ENCODE results near the gene NCAM1.

Gene NCAM1

DNA sequence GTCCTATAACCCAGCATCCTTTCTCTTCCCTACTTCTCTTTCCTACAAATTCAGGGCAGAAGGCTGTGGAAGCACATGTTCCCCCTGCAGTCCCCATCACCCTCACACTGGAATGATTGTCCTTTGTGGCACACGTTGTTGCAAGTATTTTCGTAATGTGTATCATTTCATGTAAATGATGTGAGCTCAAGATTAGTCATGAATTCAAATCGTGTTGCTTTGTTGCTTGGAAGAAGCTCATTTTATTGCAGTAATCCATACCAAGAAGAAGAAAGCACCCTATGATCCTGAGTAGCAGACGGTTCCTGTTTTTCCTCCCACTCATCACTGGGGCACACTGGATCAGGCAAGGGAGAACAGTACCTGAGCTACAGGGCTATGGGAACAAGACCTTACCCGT is 173.4 kb downstream of the NCAM1 start:
- no peak for DNase-seq

GRCh38 chr11:113137713-113138529 is 176.7 kb downstream of the NCAM1 start:
- DNase-seq = no peak

DNA sequence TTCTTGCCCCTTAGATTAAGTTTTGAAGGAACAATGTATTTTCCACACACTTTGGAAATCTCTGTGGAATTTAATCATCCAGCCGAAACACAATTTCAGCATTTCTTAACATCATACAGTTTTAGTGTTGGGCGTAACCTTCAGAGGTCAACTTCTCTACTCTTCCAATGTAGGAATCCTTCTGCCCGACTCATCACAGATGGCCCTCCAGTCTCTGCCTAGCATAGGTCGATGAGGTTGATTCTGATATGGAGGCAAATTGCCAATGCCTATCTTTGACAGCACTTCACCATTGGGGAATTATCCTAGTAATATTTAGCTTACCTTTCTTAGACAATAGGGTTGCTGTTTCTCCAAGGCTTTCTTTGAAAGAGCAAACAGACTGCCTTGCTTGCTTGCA is 177.5 kb downstream of the NCAM1 start:
- no peak for DNase-seq

- DNase-seq = no peak
These were observed 179.8 kb downstream of the NCAM1 start for GRCh38 chr11:113141010-113141409.

GRCh38 chr11:113142508-113142907 is 181.3 kb downstream of the NCAM1 start:
- no peak for DNase-seq

GRCh38 chr11:113147249-113147648 is 186.0 kb downstream of the NCAM1 start:
- DNase-seq = no peak

DNA sequence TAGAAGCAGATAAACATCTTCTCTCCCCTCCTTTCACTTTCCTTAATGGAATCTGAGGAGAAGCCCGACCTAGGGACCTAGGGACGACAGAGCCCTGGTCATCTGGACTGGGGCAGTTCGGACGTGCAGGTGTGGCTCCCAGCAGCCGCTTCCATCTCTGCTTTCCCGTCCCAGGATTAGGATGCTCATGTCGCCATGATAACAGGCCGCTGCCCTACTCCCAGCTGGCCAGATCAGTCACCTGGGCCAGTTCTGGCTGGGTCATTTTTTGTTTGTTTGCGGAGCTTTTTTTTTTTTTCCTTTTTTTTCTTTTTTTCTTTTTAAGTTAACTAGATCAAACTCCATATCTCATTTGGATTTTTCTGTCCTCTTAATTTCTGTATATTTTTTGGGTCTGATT is 186.9 kb downstream of the NCAM1 start:
- DNase-seq = no peak

GRCh38 chr11:113148652-113149051 is 187.4 kb downstream of the NCAM1 start:
- no peak for DNase-seq

GRCh38 chr11:113151521-113151920 is 190.3 kb downstream of the NCAM1 start:
- DNase-seq = no peak

DNA sequence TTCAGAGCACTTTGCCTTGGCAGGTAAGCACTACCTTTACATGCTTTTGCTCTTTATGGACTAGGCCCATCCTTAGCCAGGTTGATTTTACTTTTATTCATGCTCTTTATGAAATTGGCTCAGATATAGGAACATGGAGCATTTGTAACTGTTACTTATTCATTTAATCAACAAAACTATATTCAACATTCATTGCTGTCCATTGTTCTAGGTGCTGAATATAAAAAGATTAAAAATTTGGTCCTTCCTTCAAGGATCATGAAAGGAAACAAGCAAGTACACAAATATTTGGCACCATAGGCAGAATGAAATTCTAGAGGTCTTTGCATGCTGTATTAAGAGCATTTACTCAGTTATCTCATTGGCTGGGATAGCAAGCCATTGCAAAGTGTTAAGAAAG is 191.3 kb downstream of the NCAM1 start:
- DNase-seq = no peak

DNA sequence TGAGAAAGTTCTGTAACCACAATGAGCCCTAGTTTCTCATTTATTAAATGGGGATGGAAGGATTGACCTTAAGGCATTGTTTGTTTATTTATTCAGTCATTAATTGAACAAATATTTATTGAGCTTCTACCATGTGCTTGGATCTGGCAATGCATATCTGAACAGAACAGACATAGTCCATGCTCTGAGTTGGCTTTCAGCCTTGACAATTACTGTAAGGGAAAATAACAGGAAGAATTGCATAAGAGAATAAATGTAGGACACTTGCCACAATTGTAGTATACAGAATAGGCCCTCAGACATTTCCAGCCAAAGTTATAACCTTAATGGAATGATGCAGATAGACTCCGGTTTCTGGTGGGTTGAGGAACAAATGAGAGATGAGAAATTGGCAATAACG is 192.6 kb downstream of the NCAM1 start:
- DNase-seq = peak in 1 of 2 experiments; percentile 3

DNA sequence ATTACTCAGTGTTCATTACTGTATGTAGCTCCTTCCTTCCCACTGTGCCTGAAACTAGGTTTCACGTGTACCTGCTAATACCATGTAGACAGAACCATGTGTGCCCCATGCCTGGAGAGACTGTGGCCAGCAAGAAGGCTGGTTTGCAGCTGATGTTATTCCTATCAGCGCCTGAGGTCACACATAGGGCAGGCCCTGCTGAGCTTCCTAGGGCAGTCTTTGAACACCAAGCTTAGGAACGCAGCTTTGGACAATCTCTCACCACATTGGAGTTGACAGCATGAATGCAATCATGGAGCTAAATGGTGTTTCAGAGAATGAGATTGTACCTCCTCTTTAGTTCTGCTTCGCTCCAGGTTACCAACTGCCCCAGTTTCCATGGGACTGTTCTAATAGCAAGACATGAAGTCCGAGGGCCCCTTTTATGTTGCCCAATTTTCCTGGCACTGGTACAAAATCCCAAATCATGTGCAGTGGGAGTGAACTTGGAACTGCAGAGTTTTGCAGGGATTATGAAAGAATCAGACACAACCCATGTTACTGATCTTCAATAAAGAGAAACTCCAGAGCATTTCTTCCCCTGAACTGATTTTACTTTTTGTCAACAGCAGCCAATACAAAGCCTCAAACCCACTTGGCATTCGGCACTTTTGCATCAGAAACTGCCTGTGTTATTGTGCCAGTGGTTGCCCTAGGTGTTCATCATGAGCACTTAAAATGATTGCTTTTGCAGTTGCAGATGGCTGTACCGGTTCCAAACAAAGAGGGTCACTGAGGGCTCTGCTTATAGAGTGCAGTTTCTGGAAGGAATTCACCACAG is 199.0 kb downstream of the NCAM1 start:
- DNase-seq = no peak

DNA sequence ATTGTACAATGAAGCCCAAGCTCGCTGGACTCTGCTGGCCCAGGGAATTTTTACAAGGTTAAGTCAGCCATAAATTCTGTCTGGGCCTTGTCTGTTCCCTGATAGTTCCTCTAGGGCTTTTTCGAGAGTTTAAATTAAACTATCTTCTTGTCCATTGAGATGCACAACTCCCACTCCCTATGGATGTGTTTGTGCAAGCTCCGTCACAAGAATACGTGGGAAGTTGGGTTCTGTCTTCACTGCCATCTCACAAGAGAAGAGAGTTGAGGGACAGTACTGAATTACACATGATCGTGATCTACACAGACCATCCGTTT is 199.5 kb downstream of the NCAM1 start:
- no peak for DNase-seq

DNA sequence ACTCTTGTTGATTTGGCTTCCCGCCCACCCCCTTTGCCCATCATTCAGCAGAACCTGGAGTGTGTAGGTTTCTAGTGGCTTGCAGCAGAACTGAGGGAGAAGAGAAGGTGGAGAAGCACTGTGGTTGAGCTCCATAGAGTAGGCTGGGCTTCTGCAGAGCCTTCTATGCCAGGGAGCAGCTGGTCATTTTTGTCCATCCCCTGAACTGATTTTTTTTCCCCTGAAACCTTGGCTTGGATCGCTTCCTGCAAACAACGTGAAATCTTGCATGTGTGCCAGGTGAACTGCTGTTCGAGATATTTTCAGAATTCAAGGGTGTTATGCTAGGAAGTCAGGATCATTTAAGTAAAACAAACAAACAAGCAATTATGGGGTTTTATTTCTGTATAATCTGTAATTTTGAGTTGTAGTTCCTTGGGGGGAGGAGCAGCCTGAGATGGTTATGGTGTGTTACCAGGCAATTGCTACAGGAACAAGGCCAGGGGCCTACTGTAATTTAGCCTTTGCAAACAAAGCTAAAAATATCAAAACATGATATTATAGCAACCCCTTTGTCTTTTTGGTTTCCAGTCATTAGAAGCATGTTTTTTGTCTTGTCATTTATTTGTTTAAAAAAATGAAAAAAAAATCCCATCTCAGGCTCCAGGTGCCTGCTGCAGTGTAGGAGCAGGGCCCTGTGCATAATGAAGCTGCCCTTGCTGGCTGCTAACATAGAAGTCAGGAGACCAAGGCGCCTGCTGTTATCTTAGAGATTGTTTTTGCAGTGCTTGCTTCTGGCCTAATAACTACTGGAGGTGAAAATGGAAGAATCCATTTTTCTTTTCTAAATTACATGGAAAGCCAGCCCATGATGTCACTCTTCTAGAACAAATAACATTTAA is 200.7 kb downstream of the NCAM1 start:
- no peak for DNase-seq

- no peak for DNase-seq
These were observed 201.4 kb downstream of the NCAM1 start for GRCh38 chr11:113162592-113162962.

- DNase-seq = no peak
These were observed 202.2 kb downstream of the NCAM1 start for GRCh38 chr11:113163291-113164030.

GRCh38 chr11:113166280-113166679 is 205.1 kb downstream of the NCAM1 start:
- DNase-seq = no peak

DNA sequence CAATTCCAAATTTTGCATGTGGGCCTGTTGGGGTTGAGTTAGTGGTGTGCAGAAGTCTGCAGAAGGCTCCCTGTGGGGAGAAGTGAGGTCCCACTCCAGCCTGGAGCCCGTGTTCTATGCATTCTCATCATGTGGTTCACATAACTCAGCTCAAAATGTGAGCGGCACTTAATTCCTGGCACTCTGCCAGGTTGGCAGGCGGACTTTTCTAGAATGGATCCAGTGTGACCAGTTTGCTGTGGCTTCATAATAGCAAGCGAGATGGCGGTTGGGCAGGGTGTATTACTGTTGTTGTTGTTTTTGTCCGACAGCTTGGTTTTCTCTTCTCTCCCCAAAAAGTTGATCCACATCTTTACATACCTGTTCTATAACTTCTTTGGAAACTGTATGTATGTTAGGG is 206.4 kb downstream of the NCAM1 start:
- DNase-seq = no peak

- DNase-seq = no peak
These were observed 207.4 kb downstream of the NCAM1 start for GRCh38 chr11:113168354-113169342.

DNA sequence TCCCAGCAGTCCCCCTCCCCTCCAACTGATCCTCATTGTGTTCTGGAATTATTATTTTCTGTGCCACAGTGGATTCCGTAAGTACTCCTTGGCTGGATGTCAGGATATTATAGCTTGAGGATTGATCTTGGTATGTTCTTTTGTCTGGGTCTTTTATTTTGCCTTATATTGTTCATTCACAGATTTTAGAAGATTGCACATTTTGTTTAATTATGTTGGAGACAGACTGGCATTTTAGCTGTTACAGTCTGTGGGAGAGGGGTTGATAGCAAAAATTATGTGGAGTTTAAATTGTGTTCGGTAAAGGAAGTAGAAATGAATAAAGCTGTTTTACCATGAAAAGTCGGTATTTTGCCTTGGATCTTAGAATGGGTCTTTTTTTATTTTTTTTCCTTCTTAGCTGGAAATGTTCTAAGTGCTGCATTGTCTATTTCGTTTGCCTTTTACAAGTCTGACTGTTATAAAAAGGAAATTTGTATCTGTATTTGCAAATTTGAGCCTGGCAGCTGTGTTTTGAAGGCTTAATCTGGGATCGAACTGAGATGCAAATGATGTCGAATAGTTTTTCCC is 211.2 kb downstream of the NCAM1 start:
- DNase-seq = no peak

DNA sequence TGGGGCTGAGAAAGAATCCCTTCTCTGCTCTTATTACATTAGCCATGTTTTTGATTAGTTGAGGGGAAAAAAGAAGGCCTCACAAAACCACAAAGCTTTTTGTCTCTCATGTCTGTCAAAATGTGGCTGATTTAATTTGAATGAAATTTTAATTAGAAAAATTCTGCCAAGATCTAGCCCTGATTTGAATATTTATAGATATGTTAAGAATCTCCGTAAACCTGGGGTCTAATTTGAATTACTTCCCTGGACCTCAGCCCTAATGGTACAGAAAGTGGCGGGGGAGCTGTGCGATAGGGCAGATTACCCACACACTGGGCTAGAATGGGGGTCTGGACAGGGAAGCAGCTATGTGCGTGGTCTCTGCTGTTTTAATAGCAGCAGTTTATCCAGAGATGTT is 211.9 kb downstream of the NCAM1 start:
- no peak for DNase-seq
